ENCODE measurements around the gene TMEM273.

TMEM273 gene

DNA sequence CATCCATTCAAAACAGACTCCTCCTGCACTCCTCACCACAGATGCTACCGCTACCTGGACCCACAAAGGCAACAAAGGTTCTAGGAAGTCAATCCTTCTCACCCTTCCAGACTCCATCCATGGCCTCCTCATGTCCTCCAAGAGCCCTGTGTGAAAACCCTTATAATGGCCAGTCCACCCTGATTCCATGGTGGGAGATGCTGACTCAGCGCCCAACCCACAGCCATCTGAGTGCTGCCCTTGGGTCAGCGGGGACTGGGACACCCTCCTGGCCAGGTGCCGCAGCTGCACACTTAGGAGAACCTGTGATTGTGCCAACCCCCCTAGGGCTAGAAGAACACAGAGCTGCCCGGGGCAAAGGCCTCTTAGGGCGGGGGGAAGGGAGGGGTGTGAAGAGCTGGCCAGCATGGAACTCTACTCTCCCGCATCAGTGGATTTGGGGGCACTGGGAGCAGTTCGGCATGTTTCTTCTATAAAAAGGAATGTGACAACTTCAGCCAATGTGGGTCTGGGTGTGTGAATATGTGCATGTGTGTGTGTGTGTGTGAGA lies 25.4 kb downstream of the TMEM273 start:
- no peak for DNase-seq

DNA sequence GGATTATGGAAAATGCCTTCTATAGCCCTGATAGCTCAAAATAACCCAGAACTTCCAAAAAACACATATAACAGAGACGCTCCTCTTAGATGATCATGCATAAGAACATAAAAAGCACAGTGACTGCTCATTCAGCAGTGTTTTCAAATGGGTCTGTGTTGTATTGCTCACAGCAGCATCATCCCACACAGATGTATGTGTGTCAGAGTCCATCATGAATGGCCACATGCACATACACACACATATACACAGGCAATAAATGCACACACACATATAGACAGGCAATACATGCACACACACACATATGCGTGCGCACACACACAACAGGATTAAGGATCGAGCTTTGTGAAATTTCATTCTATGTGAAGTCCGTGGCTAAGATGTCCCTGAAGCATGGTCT lies 26.1 kb downstream of the TMEM273 start:
- no peak for DNase-seq

- no peak for DNase-seq
Observed at GRCh38 chr10:49161411-49161997, 26.7 kb downstream of the TMEM273 start.

- DNase-seq = no peak
Observed at GRCh38 chr10:49160814-49161213, 27.4 kb downstream of the TMEM273 start.

DNA sequence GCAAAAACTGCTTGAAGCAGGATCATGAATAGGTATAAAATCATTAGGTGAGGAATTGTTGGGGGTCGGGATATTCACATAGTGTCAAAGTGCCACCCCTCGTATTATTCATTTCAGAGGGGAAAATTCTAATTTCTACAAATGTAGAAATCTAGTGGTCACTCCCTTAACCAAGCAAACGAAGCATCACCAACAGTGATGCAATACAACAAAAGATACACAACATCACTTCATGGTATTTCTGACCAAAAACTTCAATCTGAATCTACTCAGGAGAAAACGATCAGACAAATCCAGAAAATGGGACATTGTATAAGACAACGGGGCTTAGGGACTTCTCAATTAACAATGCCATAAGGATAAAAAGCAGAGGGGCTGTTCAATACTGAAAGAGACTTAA lies 28.1 kb downstream of the TMEM273 start:
- DNase-seq = no peak

GRCh38 chr10:49158915-49159314 lies 29.3 kb downstream of the TMEM273 start:
- DNase-seq = no peak

DNA sequence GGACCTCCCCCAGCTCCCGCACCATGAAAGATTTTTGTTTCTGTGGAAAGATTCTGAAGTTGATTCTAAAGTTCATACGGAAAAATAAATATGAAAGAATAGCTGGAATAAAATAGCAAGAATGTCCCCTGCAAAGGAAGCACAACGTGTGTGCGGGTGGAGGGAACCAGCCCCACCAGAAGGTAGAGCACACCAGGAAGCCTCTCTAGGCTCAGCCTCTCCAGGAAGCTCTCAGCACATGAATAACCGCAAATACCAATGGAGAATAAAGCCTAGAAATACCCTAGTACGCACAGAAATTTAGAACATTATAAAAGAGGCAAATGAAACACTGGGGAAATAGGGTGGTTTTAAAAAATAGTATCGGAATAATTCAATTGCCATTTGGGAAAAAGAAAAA lies 29.8 kb downstream of the TMEM273 start:
- DNase-seq = no peak

GRCh38 chr10:49157229-49157628 lies 31.0 kb downstream of the TMEM273 start:
- DNase-seq = no peak

DNA sequence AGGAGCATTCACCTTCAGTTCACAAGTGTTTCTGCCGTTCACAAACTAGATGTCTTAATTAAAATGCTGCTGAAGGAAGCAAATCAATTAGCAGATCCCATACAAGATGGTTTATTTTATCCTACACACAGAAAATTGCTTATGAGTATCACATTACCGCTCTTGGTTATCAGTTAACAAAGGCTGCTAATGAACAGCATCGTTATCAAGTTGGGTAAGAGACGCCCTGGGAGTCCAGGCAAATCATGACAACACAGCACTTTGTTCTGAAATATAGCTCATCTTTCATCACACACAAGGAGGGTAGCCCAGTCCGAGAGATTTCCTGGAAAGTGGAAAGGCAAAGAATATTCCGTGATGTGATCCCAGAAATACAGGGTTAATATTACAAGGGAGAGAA lies 33.5 kb downstream of the TMEM273 start:
- no peak for DNase-seq

DNA sequence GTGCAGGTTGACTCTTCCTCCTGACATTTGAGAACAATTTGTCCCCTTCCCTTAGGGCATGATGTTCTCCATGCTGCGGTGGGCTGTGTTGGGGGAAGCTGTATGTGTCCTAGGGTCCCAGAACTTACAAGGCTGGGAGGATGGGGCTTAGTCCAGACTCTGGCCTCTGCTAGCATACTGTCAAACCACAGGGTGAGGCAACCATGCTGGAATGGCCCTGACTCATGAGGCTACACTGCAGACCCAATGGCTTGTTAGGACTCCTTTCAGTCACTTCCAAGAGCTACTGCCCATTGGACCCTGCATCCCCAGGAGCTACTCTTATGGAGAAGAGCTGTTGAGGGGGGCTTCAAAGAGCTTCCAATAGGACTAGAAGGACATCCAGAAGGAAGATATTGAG lies 34.2 kb downstream of the TMEM273 start:
- no peak for DNase-seq

GRCh38 chr10:49153115-49153514 lies 35.1 kb downstream of the TMEM273 start:
- no peak for DNase-seq

- DNase-seq = no peak
Observed at GRCh38 chr10:49152663-49153062, 35.5 kb downstream of the TMEM273 start.

DNA sequence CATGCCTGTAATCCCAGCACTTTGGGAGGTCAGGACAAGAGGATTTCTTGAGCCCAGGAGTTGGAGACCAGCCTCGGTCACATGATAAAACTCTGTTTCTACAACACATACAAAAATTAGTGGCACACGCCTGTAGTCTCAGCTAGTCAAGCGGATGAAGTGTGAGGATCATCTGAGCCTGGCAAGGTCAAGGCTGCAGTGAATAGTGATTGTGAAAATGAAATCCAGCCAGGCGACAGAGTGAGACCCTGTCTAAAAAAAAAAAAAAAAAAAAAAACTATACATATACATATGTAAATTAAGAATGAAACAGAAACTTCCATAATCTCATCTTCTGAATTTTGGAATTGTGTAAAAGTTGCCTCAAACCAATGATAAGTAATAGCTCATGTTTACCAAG lies 36.2 kb downstream of the TMEM273 start:
- no peak for DNase-seq

DNA sequence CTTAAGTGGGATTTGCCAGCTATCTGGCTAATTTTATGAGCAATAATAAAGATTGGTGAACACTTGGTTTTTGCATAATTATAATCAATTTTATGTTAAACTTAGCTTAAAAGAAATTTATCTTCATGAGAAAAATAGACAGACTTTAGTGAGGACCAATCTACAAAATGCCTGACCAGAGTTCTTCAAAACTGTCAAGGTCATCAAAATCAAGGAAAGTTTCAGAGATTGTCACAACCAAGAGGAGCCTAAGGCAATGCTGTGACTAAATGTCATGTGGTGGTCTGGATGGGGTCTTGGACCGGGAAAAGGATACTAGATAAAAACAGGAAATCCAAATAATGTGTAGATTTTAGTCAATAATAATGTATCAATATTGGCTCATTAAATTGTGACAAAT lies 36.7 kb downstream of the TMEM273 start:
- no peak for DNase-seq

GRCh38 chr10:49151025-49151445 lies 37.2 kb downstream of the TMEM273 start:
- no peak for DNase-seq

- no peak for DNase-seq
Observed at GRCh38 chr10:49150426-49150825, 37.8 kb downstream of the TMEM273 start.

- no peak for DNase-seq
Observed at GRCh38 chr10:49149881-49150280, 38.3 kb downstream of the TMEM273 start.

DNA sequence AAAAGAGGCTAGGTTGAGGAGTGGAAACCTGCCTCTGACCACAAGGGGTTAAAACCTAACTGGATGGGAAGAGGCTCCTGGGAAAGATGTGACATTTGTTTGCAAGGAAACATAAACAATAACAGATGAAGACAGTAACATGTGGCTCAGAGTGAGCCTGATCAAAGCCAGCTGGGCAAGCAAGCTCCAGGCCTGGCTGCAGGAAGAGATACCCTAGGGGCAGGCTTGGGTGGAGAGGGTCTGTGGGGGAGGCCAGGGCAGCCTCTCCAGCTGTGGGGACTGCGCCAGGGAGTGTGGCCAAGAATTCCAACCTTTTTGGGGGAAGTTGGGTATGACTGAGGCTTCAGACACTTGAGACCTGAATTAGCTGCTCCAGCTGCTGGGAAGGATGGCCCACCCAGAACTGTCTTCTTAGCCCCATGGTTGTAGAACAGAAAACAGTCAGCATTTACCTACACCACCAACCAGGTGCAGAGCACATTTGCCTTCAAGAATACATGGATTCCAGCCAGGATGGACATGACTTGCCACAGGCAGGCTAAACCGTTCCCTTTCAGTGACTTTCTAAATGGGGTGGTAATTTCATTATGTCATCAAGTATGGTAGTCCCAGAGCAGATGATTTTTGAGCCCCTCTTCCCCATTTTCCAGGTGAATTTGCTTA lies 44.0 kb downstream of the TMEM273 start:
- DNase-seq = no peak

- DNase-seq = no peak
Observed at GRCh38 chr10:49143249-49143648, 44.9 kb downstream of the TMEM273 start.

GRCh38 chr10:49141541-49142332 lies 46.5 kb downstream of the TMEM273 start:
- no peak for DNase-seq

DNA sequence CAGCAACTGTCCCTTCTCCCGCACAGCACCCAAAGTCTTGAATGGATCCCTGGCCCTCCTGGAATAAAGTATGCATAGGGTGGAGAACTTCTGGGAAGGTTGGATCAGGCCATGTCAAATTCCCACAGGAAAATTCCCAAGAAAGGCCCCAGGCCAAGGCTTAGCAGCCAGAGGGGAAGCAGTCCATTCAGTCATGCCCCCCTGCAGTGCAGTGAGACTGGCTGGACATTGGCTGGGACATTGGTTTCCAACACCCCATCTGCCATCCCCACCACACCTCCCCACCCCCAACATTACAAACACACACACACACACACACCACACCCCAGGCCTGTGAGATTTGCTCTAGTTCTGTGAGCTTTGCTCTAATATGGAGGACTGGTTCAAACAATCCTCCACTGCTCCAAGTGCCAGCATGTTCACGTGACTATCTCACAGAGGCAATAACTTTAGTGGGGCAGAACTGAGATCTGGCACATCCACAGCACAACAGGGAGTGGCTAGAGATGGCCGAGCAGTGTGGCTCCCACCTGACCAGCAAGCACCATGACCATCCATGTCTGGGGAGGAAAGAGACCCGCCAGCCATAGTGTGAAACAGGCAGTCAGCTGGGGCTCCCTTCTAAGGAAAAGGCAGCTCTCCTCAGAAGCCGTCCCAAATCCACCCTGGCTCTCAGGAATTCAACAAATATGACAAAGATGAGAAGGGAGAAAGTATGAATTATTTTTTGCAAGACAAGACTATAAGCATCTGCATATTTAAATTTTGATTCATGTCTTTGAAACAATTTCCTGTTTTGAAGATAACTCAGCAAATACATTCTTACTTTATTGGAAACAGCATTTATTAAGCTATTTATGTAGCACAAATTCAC lies 47.6 kb downstream of the TMEM273 start:
- DNase-seq = no peak

DNA sequence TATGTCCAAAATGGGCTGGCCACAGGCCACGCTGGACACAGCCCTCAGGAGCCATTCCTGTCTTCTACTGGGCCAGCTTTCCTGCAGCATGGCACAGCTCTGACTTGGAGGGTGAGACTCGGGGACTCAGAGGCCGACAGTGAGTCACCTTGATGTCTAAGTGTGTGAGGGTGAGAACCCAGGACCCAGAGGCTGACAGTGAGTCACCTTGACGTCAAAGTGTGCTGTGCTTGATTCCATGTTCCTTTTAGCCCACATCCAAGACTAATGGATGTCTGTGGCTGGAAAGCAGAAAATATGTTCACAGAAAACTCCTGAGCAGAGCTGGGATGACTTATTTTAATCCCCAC lies 48.4 kb downstream of the TMEM273 start:
- no peak for DNase-seq

All from cortex of kidney (tissue), 1 donor.